B cell (primary cell): ENCODE data around the gene NAA10. TPM values are rescaled to one million over a fixed set of nuclear protein-coding genes. Genes with fewer than 3 reads are reported as not detected.

Experiments
- ATAC-seq: fragments of 200-7000 bp; cut with Tn5 transposase; one replicate; pipeline ENCODE4 v1.10.0; 2021; ENCODE audit warnings: low read depth, mild to moderate bottlenecking, moderate number of reproducible peaks, moderate library complexity
- CTCF ChIA-PET: fragments of 350-600 bp; sonication (Branson Sonifier 250); formaldehyde crosslinking; loops from one replicate; lab custom pipeline; 2021; ENCODE audit warnings: antibody characterized with exemption, inconsistent platforms; lab: Charles Lee
- POLR2A ChIA-PET: fragments of 350-600 bp; sonication (Branson Sonifier 250); formaldehyde crosslinking; loops from one replicate; lab custom pipeline; 2021; ENCODE audit warnings: antibody characterized with exemption; lab: Charles Lee
- DNase-seq: peaks from one replicate; pipeline ENCODE4 v3.0.0; 2013
- H2AFZ ChIP-seq: 2 replicates; pipeline ENCODE4 v1.6.1; 2012; ENCODE audit warnings: mild to moderate bottlenecking, low read depth, low read length; ENCODE audit not compliant: insufficient read depth, poor library complexity, severe bottlenecking
- H3K27ac ChIP-seq, 2 donors: 1 replicate in 1 of 2; 2 replicates in 1 of 2; pipeline ENCODE4 v1.5.1; 2012 to 2013; ENCODE audit warnings: low read length in 2 of 2, mild to moderate bottlenecking in 2 of 2, moderate library complexity in 1 of 2
- H3K27me3 ChIP-seq, 4 experiments: fragments of 200-600 bp in 1 of 4; sonication (generic) in 1 of 4; replicated peaks in 1 of 4; 1 replicate in 2 of 4; 2 replicates in 2 of 4; pipeline versions ENCODE4 v1.6.1 to v1.7.0; 2013 to 2016; ENCODE audit warnings: low read length in 3 of 4, mild to moderate bottlenecking in 2 of 4, mixed read lengths in 1 of 4, moderate library complexity in 1 of 4; ENCODE audit not compliant: insufficient read depth in 4 of 4, control insufficient read depth in 3 of 4; ENCODE audit errors: control extremely low read depth in 1 of 4
- H3K36me3 ChIP-seq, 2 experiments: replicated peaks in 1 of 2; 1 replicate in 1 of 2; 2 replicates in 1 of 2; pipeline versions ENCODE4 v1.6.1 to v1.7.1; 2013; ENCODE audit warnings: low read length in 1 of 2; ENCODE audit not compliant: insufficient read depth in 2 of 2, control insufficient read depth in 1 of 2; ENCODE audit errors: control extremely low read depth in 1 of 2, extremely low read depth in 1 of 2
- H3K4me1 ChIP-seq, 2 donors: fragments of 200-600 bp in 1 of 2; sonication (generic) in 1 of 2; 1 replicate in 1 of 2; 2 replicates in 1 of 2; pipeline versions ENCODE4 v1.5.1 to v1.6.1; 2013 to 2017; ENCODE audit warnings: low read length in 2 of 2; ENCODE audit not compliant: control insufficient read depth in 2 of 2, insufficient read depth in 2 of 2
- H3K4me2 ChIP-seq: replicated peaks from 2 replicates; pipeline ENCODE3; 2012; ENCODE audit warnings: mild to moderate bottlenecking, low read depth, low read length; ENCODE audit not compliant: poor library complexity, severe bottlenecking
- H3K4me3 ChIP-seq, 5 experiments: fragments of 200-600 bp in 1 of 5; sonication (generic) in 1 of 5; 1 replicate in 3 of 5; 2 replicates in 2 of 5; pipeline versions ENCODE4 v1.5.1 to v1.7.0; 2011 to 2016; ENCODE audit warnings: low read length in 4 of 5, mild to moderate bottlenecking in 4 of 5, low read depth in 2 of 5, control low read depth in 1 of 5, moderate library complexity in 1 of 5; ENCODE audit not compliant: insufficient read depth in 1 of 5; ENCODE audit errors: control extremely low read depth in 1 of 5, extremely low read depth in 1 of 5
- H3K79me2 ChIP-seq: fragments of 200-600 bp; sonication (generic); one replicate; pipeline ENCODE4 v1.6.0; 2016; ENCODE audit warnings: low read length; ENCODE audit not compliant: control insufficient read depth, insufficient read depth
- H3K9ac ChIP-seq: fragments of 200-600 bp; sonication (generic); 2 replicates; pipeline ENCODE4 v1.6.1; 2017; ENCODE audit warnings: mild to moderate bottlenecking, low read length, moderate library complexity
- H3K9me3 ChIP-seq, 3 donors: one replicate each; pipeline versions ENCODE4 v1.6.1 to v1.7.1; 2013; ENCODE audit warnings: low read length in 2 of 3; ENCODE audit not compliant: control insufficient read depth in 2 of 3, insufficient read depth in 1 of 3; ENCODE audit errors: control extremely low read depth in 1 of 3
- H4K20me1 ChIP-seq: 2 replicates; pipeline ENCODE4 v1.6.0; 2012; ENCODE audit warnings: mild to moderate bottlenecking, low read length; ENCODE audit not compliant: insufficient read depth, control insufficient read depth, poor library complexity, severe bottlenecking
- H3K27ac Mint-ChIP-seq: one replicate; pipeline ENCODE4 v1.8.0; 2021; ENCODE audit warnings: mixed read lengths
- H3K27me3 Mint-ChIP-seq: one replicate; pipeline ENCODE4 v1.8.0; 2021; ENCODE audit warnings: mixed read lengths
- H3K4me1 Mint-ChIP-seq: one replicate; pipeline ENCODE4 v1.8.0; 2021; ENCODE audit warnings: mixed read lengths
- H3K4me3 Mint-ChIP-seq: one replicate; pipeline ENCODE4 v1.8.0; 2021; ENCODE audit warnings: mixed read lengths
- H3K9me3 Mint-ChIP-seq: one replicate; pipeline ENCODE4 v1.8.0; 2022; ENCODE audit warnings: mixed read lengths; ENCODE audit not compliant: insufficient read depth
- EZH2 ChIP-seq: IDR thresholded peaks from 2 replicates; pipeline ENCODE4 v1.6.1; 2012; ENCODE audit warnings: borderline replicate concordance, low read depth, mild to moderate bottlenecking, moderate library complexity, low read length; ENCODE audit not compliant: insufficient read depth, poor library complexity, severe bottlenecking
- WGBS: methylation state at CpG from one replicate; pipeline ENCODE4 v1.1.5; 2013; ENCODE audit warnings: missing lambda C conversion rate; ENCODE audit not compliant: insufficient coverage; 5-methylcytosine and 5-hydroxymethylcytosine counted together
- intact Hi-C: fragments of 100-400 bp; cut with micrococcal nuclease; formaldehyde crosslinking; loops from one replicate; pipeline ENCODE4 v1.10.0; 2022
- polyA plus RNA-seq: library from polyadenylated mRNA; depleted of rRNA; stranded (reverse); fragments of >200 nt; gene quantifications from 2 replicates; pipeline ENCODE4 v1.2.3, GENCODE V29; 2012
- total RNA-seq, 2 donors: library from RNA; stranded (reverse); fragments of 120-200 nt in 1 of 2; gene quantifications; 1 replicate in 1 of 2; 2 replicates in 1 of 2; pipeline versions ENCODE4 v1.2.3 to v1.2.4, GENCODE V29; 2013 to 2022
- TF ChIP-seq, protein P1 (sequence below): fragments of 200-600 bp; IDR thresholded peaks from one replicate; pipeline ENCODE4 v1.8.0; 2022; ENCODE audit warnings: antibody characterized with exemption, mild to moderate bottlenecking

The NAA10 gene
- total and polyA plus RNA-seq, 2 donors (not counting 1 experiment from before 2014, with no cell fraction given) = 78.3 to 102 TPM

GRCh38 chrX:153929576-153929975 lies 5.3 kb downstream of the NAA10 start:
- Histone ChIP-seq H3K27me3 (no peaks in the 10 kb centered on the region), H3K4me2 (peak overlapping the region; percentile 98), H3K9ac (no peak overlapping the region), H3K36me3 (peaks cover 0 to 23% of the 10 kb centered on the region in 2 experiments), H3K27ac (peak overlapping the region in 1 of 2 donors; percentile 48), H3K4me1 (peaks cover 33 to 40% of the 10 kb centered on the region in 2 donors), H3K9me3 (no peaks in the 10 kb centered on the region), H3K79me2 (peaks cover 25% of the 10 kb centered on the region), H3K4me3 (no peak overlapping the region), H2AFZ (no peak overlapping the region), H4K20me1 (no peaks in the 10 kb centered on the region)
- Mint-ChIP-seq H3K4me1 (peaks cover 31% of the 10 kb centered on the region), H3K9me3 (no peaks in the 10 kb centered on the region), H3K27me3 (no peaks in the 10 kb centered on the region), H3K4me3 (no peak overlapping the region), H3K27ac (peak overlapping the region; percentile 76)
- intact Hi-C loops = loop anchor here (5.0 kb wide), 1 partner anchor 42 kb away; the partner anchor contains the start of gene L1CAM
- DNase-seq (no peak), ATAC-seq (no peak)
- 92% methylated on average over 2 of the region's 10 CpGs for WGBS
- ChIA-PET CTCF (interaction anchor here (13.1 kb wide), 1 partner anchor 17 kb away, joined by 325 read pairs; the partner anchor contains the start of gene RENBP), POLR2A (no interaction called here)
- TF ChIP-seq, protein P1, sequence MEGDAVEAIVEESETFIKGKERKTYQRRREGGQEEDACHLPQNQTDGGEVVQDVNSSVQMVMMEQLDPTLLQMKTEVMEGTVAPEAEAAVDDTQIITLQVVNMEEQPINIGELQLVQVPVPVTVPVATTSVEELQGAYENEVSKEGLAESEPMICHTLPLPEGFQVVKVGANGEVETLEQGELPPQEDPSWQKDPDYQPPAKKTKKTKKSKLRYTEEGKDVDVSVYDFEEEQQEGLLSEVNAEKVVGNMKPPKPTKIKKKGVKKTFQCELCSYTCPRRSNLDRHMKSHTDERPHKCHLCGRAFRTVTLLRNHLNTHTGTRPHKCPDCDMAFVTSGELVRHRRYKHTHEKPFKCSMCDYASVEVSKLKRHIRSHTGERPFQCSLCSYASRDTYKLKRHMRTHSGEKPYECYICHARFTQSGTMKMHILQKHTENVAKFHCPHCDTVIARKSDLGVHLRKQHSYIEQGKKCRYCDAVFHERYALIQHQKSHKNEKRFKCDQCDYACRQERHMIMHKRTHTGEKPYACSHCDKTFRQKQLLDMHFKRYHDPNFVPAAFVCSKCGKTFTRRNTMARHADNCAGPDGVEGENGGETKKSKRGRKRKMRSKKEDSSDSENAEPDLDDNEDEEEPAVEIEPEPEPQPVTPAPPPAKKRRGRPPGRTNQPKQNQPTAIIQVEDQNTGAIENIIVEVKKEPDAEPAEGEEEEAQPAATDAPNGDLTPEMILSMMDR = no peak
- no peak for TF ChIP-seq EZH2

DNA sequence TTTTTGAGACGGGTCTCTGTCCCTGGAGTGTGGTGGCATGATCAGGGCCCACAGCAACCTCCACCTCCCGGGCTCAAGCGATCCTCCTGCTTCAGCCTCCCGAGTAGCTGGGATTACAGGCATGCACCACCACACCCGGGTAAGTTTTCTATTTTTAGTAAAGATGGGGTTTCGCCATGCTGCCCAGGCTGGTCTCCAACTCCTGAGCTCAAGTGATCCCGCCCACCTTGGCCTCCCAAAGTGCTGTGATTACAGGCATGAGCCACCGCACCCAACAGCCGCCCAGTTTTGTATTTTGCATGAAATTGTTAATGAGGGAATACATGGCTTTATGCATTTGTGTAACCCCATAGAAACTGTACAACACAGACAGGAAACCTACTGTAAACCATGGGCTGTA lies 6.0 kb downstream of the NAA10 start:
- DNase-seq = no peak
- H4K20me1 ChIP-seq = no peaks in the 10 kb centered on the region
- H2AFZ ChIP-seq = no peak overlapping the region
- intact Hi-C loops = loop anchor here (1.0 to 5.0 kb wide), 4 partner anchors 42 to 203 kb away; partner anchors contain the start of genes HCFC1, IDH3G, L1CAM and SSR4
- no CpG with 5 or more reads among the region's 9 CpGs for WGBS
- no peaks in the 10 kb centered on the region for H3K27me3 Mint-ChIP-seq
- peak overlapping the region; percentile 48 to 57 for H3K27ac ChIP-seq
- no peaks in the 10 kb centered on the region for H3K9me3 ChIP-seq
- no peak for TF ChIP-seq EZH2
- TF ChIP-seq, protein P1 = no peak
- peaks cover 0 to 23% of the 10 kb centered on the region in 2 experiments for H3K36me3 ChIP-seq
- H3K9me3 Mint-ChIP-seq = no peaks in the 10 kb centered on the region
- H3K27me3 ChIP-seq = no peaks in the 10 kb centered on the region
- H3K9ac ChIP-seq = peak overlapping the region; percentile 6
- peak overlapping the region; percentile 76 for H3K27ac Mint-ChIP-seq
- no peak for ATAC-seq
- peaks cover 33% of the 10 kb centered on the region for H3K4me1 Mint-ChIP-seq
- H3K4me1 ChIP-seq = peaks cover 36 to 42% of the 10 kb centered on the region in 2 donors
- H3K4me3 Mint-ChIP-seq = peak overlapping the region; percentile 29
- ChIA-PET CTCF (interaction anchor here (0.9 to 13.1 kb wide), 2 partner anchors 18 to 165 kb away, joined by 4 to 325 read pairs; partner anchors contain the start of genes PLXNB3 and RENBP), POLR2A (interaction anchor here (0.9 to 5.2 kb wide), 5 partner anchors 18 to 135 kb away, joined by 3 to 58 read pairs (median 6); partner anchors contain the start of genes HCFC1, IDH3G, RENBP and SSR4)
- H3K4me3 ChIP-seq = peak overlapping the region in 4 of 5 experiments; percentile 22 to 49 (median 40)
- peaks cover 29% of the 10 kb centered on the region for H3K79me2 ChIP-seq
- H3K4me2 ChIP-seq = peak overlapping the region; percentile 98
